HG03432 (cell line): ENCODE data around the gene EVC.
"Not testable (repeated sequence)": the region's sequence is repeated elsewhere in the genome, so short reads cannot be mapped to it uniquely, and the experiment has no call there.

Experiments
- ATAC-seq: cut with Tn5 transposase; IDR thresholded peaks from one replicate; pipeline ENCODE4 v1.9.1; 2021; ENCODE audit warnings: mild to moderate bottlenecking, moderate library complexity; ENCODE audit not compliant: unreplicated experiment

EVC gene

GRCh38 chr4:5836943-5837342, 125.9 kb downstream of the EVC start:
- no peak for ATAC-seq

- not testable (repeated sequence) for ATAC-seq
These were observed 126.5 kb downstream of the EVC start for GRCh38 chr4:5837483-5837882.

GRCh38 chr4:5839332-5839731, 128.3 kb downstream of the EVC start:
- ATAC-seq: no peak

DNA sequence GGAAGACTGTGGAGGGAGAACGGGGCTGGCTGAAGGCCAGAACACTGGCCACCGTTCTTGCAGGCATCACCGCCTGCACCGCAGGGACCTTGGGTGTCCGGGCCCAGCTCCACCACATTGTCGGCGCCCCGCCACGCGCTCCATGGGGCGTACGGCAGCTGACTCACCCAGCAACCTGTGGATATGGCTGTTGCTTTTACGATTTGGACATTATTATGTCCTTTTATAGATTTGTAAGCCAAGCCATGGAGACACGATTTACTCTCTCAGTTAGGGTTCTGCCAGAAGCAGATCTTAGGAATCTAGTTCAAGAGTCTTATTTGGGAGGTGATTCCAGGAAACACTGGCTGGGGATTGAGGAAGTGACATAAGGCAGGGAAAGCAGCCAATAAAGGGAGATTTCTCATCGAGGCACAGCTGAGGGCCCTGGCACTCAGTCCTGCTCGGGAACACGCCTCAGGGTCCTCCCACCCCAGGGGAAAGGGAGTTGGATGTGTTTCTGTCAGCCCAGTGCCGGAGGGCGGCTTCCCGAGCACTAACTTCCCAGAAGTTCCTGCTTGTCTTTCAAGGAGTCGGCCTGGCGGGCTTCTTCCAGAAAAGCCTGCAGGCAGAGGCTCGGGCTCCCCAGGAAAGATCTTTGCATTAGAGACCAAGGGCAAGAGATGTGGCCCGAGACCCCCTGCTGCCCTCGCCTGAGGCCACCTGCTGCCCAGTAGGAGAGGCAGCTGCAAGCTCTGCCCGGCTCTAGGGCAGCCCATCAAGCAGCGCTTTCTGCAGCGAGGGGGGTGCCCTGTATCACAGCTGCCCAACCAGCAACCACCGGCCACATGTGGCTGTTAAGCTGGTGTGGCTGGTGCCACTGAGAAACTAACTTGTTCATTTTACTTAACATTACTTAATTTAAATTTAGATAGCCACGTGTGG, 129.0 kb downstream of the EVC start:
- no peak for ATAC-seq

GRCh38 chr4:5842456-5842855, 131.5 kb downstream of the EVC start:
- ATAC-seq: no peak

- no peak for ATAC-seq
These were observed 132.9 kb downstream of the EVC start for GRCh38 chr4:5843573-5844530.

- ATAC-seq: no peak
These were observed 134.3 kb downstream of the EVC start for GRCh38 chr4:5845035-5845905.

DNA sequence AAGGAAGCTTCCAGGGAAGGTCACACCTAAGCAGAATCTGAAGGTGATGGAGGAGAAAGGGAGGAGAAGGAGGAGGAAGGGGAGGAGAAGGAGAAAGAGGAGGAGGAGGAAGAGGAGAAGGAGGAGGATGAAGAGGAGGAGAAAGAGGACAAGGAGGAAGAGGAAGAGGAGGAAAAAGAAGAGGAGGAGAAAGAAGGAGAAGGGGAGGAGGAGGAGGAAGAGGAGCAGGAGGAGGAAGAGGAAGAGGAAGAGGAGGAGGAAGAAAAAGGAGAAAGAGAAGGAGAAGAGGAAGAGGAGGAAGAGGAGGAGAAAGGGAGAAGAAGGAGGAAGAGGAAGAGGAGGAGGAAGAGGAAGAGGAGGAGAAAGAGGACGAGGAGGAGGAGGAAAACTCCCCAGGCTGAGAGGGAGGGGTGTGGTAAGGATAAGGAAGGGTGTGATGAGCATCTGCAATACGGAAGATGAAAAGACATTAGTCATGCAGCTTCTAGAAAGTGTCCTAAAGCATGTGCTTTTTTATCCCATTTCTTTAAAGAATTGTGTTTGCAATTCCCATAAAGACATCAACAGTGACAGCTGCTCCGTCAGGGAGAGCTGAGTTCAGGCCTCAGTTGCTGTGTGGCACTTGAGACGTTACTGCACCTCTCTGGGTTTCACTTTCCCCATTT, 140.8 kb downstream of the EVC start:
- no peak for ATAC-seq

DNA sequence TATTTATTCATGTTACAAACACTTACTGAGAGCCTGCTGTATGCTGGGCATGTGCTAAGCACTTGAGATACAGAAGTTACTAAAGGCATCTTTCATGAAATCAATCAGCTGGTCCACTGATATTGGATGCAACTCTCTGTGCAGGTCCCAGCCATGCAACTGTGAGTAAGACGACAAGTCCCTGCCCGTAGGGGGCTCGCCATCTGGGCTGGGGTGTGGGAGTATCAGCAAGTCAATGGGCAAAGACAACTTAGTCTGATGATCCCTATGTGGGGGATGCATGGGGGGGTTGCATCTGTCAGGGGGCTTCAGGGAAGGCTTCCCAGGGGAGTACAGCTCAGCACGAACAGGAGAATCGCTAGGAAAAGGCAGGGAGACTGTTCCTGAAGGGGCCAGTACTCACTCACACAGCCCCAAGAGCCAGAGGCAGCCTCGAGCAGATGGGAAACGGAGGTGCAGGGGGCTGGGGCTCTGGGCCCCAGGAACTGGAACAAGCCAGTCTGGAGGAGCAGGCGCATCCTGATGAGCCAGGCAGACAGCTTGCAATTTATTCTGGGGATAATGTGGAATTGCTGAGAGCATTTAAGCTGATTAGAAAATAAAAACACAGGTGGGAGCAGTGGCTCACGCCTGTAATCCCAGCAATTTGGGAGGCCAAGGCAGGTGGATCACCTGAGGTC, 141.7 kb downstream of the EVC start:
- no peak for ATAC-seq

- ATAC-seq: no peak
These were observed 143.9 kb downstream of the EVC start for GRCh38 chr4:5854929-5855328.

DNA sequence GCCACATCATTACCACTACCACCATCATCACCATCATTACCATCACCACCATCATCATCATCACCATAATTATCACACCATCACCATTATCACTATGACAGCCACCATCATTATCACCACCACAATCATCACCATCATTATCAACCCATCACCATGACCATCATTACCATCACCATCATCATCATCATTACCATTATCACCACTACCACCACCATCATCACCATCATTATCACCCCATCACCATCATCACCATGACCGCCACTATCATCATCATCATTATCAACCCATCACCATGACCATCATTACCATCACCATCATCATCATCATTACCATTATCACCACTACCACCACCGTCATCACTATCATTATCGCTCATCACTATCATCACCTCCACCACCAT, 145.4 kb downstream of the EVC start:
- not testable (repeated sequence) for ATAC-seq

- ATAC-seq: no peak
These were observed 146.2 kb downstream of the EVC start for GRCh38 chr4:5857199-5857598.

DNA sequence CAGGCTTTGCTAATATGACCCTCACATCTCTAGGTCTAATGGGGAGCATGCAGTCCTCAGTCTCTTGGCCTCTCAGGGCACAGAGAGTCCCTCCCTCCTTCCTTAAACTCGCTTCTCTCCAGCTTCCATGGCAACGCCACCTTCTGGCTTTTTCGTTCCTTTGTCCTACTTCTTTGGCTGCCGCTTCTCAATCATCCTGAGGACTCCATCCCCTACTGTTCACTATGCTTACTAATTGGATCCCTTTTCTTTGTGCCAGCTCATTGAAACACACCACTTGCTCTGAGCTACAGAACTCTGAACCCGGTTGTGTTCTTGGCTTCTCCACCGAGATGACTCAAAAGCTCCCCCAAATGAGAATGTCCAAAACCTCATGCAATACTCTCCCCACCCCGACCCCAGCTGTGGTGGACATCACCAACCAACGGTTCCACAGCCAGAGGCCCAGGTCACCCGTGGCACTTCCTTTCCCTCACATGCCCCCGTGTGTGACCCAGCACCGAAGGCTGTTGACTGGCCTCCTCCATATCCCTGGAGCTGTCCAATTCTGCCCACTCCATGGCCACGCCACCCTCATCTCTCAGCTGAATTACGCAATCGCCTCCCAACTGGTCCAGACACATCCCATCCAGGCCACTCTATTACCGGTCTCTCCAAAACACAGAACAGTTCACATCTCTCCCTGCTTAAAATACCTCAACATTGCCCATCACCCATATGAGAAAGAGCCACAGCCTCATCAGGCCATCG, 147.2 kb downstream of the EVC start:
- ATAC-seq: no peak

GRCh38 chr4:5863461-5864113, 152.6 kb downstream of the EVC start:
- no peak for ATAC-seq
